ENCODE measurements around the gene IQCF6.

- no peak for TF ChIP-seq CTCF (IDR thresholded peaks at IDR 0.05)
- no peak for TF ChIP-seq POLR2A (IDR thresholded peaks at IDR 0.05)
- no peak for TF ChIP-seq POLR2AphosphoS5 (IDR thresholded peaks at IDR 0.05)
These were observed 49.3 kb upstream of the IQCF6 start for GRCh38 chr3:51828297-51828696.

Measured in prostate gland (tissue), 2 donors.